Heart left ventricle (tissue), 13 donors: ENCODE measurements around the gene DCUN1D3.

Experiments used
- CTCF ChIP-seq, 12 donors: fragments of 200-600 bp; sonication (generic) in 4 of 12; IDR thresholded peaks; one replicate each; pipeline versions ENCODE4 v1.5.0 to v1.8.0; 2018 to 2022; ENCODE audit warnings: antibody characterized with exemption in 12 of 12, mild to moderate bottlenecking in 5 of 12
- POLR2A ChIP-seq, 2 donors: fragments of 450-650 bp; IDR thresholded peaks; one replicate each; pipeline ENCODE4 v1.6.1; 2017; ENCODE audit warnings: antibody characterized with exemption in 2 of 2, mild to moderate bottlenecking in 2 of 2, moderate library complexity in 2 of 2
- donor health status: ischemic (EF 13 %, LVEDD 7.1; RV severe dilation, severe dysfunction).
- donor health status: DM: no; HTN: yes; CAD: no.
- donor health status: DM: no; HTN: no; CAD: no.
- donor health status: ischemic (EF 25% LVEDD 6.9; RV normal size, moderate dysfunction).
- donor health status: ischemic (EF 25% LVEDD 5.7; RV mildly dilated, moderate dysfunction).
- donor health status: ischemic (EF 35%, LVEDD 5.7; RV mildly dilated, moderate dysfunction).
- donor health status: nonischemic (EF 11% LVEDD 7.7; RV severe dilation, severe dysfunction).
- donor health status: DM: yes; HTN: yes; CAD: no.
- donor health status: PGD.
- donor health status: ischemic (EF 29% LVEDD 5.4; RV normal size, mild dysfunction).
- donor health status: nonischemic (EF 23%, LVEDD 6.1; RV moderate dilation, normal function).

GRCh38 chr16:20878682-20879147 lies 21.4 kb downstream of the DCUN1D3 start:
- TF ChIP-seq POLR2A (IDR thresholded peaks at IDR 0.05) = no peak
- TF ChIP-seq CTCF (IDR thresholded peaks at IDR 0.05) = no peak
